ENCODE results near the gene SEMA6C. TPM values are rescaled to one million over a fixed set of nuclear protein-coding genes. Genes with fewer than 3 reads are reported as not detected.
A peak's percentile ranks its signal among the peaks of the same experiment; 100 is the strongest.

SEMA6C gene
- total RNA-seq, 1 donor from 2014 or later: 14.9 TPM

DNA sequence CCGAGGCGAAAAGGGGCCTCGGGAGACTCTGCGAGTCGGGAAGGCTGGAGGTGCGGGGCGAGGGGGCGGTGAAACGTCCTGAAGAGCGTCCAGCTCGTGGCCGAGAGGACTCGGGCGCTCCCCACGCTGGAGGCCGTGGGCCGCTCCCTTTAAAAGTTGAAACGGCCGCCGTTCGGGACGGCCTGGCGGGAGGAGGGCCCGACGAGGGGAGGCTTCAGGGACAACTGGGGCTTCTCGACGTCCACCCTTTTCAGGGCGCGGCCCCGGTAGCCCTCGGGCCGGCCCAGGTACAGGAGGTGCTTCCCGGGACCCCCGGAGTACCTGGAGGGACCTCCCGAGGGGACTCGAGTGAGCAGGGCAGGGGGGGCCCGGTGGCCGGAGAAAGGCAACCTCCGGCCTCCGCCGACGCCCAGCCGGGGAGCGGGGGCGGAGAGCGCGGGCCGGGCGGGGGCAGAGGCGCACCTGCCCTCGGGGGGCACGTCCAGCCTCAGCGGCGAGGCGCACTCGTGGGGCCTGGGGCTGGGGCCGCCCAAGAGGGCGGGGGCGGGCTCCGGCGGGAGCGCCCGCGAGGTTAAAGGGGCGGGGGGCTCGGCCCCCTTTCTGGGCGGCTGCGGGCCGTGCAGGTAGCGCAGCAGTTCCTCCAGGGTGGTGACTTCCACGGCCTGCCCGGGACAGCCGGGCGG lies 14.0 kb downstream of the SEMA6C start:
- DNase-seq (ENCODE audit: low spot score in 2 of 2, unreplicated experiment in 2 of 2): no peak
- Mint-ChIP-seq H3K27ac (no peak overlapping the region), H3K4me3 (peak overlapping the region; percentile 76), H3K9me3 (no peaks in the 10 kb centered on the region), H3K36me3 (peaks cover 22% of the 10 kb centered on the region), H3K4me1 (peaks cover 10% of the 10 kb centered on the region), H3K27me3 (ENCODE audit: low read depth) (peaks cover 40% of the 10 kb centered on the region)
- TF ChIP-seq, protein P1, sequence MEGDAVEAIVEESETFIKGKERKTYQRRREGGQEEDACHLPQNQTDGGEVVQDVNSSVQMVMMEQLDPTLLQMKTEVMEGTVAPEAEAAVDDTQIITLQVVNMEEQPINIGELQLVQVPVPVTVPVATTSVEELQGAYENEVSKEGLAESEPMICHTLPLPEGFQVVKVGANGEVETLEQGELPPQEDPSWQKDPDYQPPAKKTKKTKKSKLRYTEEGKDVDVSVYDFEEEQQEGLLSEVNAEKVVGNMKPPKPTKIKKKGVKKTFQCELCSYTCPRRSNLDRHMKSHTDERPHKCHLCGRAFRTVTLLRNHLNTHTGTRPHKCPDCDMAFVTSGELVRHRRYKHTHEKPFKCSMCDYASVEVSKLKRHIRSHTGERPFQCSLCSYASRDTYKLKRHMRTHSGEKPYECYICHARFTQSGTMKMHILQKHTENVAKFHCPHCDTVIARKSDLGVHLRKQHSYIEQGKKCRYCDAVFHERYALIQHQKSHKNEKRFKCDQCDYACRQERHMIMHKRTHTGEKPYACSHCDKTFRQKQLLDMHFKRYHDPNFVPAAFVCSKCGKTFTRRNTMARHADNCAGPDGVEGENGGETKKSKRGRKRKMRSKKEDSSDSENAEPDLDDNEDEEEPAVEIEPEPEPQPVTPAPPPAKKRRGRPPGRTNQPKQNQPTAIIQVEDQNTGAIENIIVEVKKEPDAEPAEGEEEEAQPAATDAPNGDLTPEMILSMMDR (IDR thresholded peaks at IDR 0.05; ENCODE audit: unreplicated experiment): no peak

DNA sequence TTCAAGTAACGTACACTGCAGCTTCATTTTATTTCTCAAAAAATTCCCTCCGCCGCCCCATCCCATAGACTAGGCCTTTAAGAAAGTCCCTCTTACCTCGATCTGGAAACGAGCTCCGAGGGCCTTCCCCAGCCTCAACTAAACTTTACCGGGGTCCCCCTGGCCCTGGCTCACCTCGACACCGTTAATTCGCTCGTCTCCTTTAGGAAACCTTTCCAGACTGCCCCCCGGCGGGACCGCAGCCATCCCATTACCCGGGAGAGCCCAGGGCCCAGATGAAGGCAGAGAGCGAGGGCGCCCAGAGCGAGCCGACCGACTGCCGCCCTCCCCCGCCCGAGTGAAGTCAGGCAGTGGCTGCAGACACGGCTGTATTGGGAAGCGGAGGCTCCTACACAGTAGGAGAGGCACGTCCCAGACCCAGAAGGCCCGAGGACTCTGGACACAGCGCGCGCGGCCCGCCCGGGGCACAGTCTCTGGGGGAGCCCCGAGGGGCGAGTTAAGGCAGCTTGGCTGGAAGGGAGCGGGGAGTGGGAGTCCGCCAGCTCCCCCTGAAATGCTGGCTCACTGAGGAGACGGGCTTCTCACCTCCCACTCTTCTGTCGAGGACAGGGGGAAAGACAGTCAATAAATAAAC lies 14.6 kb downstream of the SEMA6C start:
- Mint-ChIP-seq H3K36me3 (peaks cover 19% of the 10 kb centered on the region), H3K27ac (peak overlapping the region; percentile 68), H3K27me3 (ENCODE audit: low read depth) (peaks cover 40% of the 10 kb centered on the region), H3K4me3 (peak overlapping the region; percentile 76), H3K9me3 (no peaks in the 10 kb centered on the region), H3K4me1 (peaks cover 10% of the 10 kb centered on the region)
- DNase-seq (ENCODE audit: low spot score in 2 of 2, unreplicated experiment in 2 of 2): peak in 1 of 2 experiments; percentile 68
- TF ChIP-seq, protein P1 (IDR thresholded peaks at IDR 0.05; ENCODE audit: unreplicated experiment): no peak

DNA sequence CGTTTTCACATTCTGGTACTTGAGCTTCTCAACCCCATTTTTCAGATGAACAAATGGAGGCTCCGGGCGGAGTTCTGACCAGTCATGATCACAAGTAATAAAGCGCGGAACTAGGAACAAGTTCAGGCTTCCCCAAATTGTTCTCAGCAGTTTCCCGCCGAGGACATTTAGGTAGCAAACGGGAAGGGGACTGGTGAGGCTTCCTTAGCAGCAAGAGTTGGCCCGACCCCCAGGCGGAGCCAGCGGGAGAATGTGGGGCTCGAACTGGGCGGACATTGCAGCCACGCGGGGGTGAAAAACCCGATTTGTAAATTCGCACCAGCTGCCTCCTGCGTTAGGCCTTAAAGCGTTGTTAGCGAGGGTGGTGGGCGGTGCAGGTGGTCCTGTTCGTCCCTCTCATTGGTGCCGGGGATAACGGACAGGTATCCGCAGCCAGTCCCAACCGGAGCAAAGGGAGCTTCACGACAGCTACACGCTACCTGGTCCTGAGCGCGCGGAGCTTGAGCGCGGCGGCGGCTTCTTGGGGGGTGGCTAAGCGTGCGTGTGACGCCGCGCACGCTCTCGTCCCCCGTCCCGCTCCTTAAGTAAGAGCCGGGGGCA lies 15.3 kb downstream of the SEMA6C start:
- Mint-ChIP-seq H3K27ac (peak overlapping the region; percentile 68), H3K4me3 (peak overlapping the region; percentile 76), H3K9me3 (no peaks in the 10 kb centered on the region), H3K36me3 (peaks cover 12% of the 10 kb centered on the region), H3K4me1 (peaks cover 10% of the 10 kb centered on the region), H3K27me3 (ENCODE audit: low read depth) (peaks cover 40% of the 10 kb centered on the region)
- DNase-seq (ENCODE audit: low spot score in 2 of 2, unreplicated experiment in 2 of 2): peak; percentile 81 to 87
- TF ChIP-seq, protein P1 (IDR thresholded peaks at IDR 0.05; ENCODE audit: unreplicated experiment): no peak

DNA sequence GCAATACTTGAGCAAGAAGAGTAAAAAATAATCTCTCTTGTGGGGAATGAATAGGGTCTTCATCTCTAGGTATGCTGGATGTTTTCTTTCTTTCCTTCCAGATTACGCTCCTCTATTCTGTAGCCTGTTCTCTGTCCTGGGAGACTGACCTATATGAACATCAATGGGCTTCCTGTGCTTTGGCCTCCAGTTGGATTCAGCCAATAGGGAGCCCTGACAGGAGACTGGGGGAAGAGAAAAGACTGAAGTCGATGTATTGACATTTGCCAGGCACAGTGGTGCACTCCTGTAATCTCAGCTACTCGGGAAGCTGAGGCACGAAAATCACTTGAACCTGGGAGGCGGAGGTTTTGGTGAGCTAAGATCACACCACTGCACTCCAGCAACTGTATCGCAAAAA lies 17.6 kb downstream of the SEMA6C start:
- H3K27ac Mint-ChIP-seq: no peak overlapping the region
- no peak for DNase-seq (ENCODE audit: low spot score in 2 of 2, unreplicated experiment in 2 of 2)
- no peaks in the 10 kb centered on the region for H3K9me3 Mint-ChIP-seq
- TF ChIP-seq, protein P1 (IDR thresholded peaks at IDR 0.05; ENCODE audit: unreplicated experiment): no peak
- H3K36me3 Mint-ChIP-seq: no peaks in the 10 kb centered on the region
- no peak overlapping the region for H3K4me3 Mint-ChIP-seq
- peaks cover 10% of the 10 kb centered on the region for H3K4me1 Mint-ChIP-seq
- peaks cover 21% of the 10 kb centered on the region for H3K27me3 Mint-ChIP-seq (ENCODE audit: low read depth)

DNA sequence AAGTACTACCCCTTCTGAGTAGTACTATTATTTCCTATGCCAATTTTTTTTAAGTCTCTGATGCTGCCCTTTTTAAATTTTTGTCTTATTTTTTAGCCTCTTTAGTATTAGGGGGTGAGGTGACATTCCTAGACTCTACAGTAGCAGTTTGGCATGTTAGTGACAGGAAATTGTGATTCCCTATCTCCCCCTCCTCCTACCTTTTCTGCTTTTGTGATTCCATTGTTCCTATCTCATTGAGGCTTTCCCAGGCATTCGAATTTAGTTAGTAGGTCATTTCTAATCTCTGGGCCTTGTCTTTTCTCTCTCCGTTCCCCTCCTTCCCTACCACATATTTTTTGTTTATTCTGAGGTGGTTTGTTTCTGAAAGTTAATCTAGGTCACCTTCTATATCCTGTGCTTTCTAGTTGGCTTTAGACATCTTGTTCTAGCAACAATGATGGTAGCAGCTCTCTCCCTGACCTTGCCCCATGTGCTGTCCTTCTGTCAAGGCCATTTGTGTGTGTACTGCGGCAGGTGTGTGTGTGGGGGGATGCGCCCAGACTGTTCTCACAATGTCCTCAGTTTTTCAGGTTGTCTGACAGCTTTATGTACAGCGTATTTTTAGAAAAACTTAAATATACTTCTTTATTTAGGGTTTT lies 21.5 kb downstream of the SEMA6C start:
- TF ChIP-seq, protein P1 (IDR thresholded peaks at IDR 0.05; ENCODE audit: unreplicated experiment): no peak
- no peak for DNase-seq (ENCODE audit: low spot score in 2 of 2, unreplicated experiment in 2 of 2)
- no peak overlapping the region for H3K4me3 Mint-ChIP-seq
- H3K27ac Mint-ChIP-seq: no peak overlapping the region
- no peaks in the 10 kb centered on the region for H3K27me3 Mint-ChIP-seq (ENCODE audit: low read depth)
- no peaks in the 10 kb centered on the region for H3K9me3 Mint-ChIP-seq
- H3K4me1 Mint-ChIP-seq: no peaks in the 10 kb centered on the region
- peaks cover 7% of the 10 kb centered on the region for H3K36me3 Mint-ChIP-seq

All from mesothelial cell of epicardium (in vitro differentiated cells).